Right ventricle myocardium inferior (tissue), 1 donor: ENCODE data around the gene MDFIC. TPM values are rescaled to one million over a fixed set of nuclear protein-coding genes. Genes with fewer than 3 reads are reported as not detected.

Experiments
- ATAC-seq: fragments of 200-7000 bp; cut with Tn5 transposase; one replicate; pipeline ENCODE4 v1.9.1; 2020; ENCODE audit warnings: mild to moderate bottlenecking, moderate library complexity
- DNase-seq: peaks from one replicate; pipeline ENCODE4 v3.0.0; 2021; ENCODE audit errors: missing footprints
- intact Hi-C: fragments of 100-400 bp; cut with DNase I; formaldehyde crosslinking; loops from one replicate; pipeline ENCODE4 v1.11.0; 2022
- total RNA-seq: library from RNA; stranded (reverse); fragmentation: NEBNext Ultra II Directional; extraction: Animal tissue kit (Norgen Biotek cat#: 25700); gene quantifications from one replicate; pipeline ENCODE4 v1.2.1, GENCODE V29; 2021
- donor health status: DM: no; HTN: yes; CAD: no; lungs with severe emphysema.

MDFIC gene
- total RNA-seq, 1 donor from 2014 or later: 18.3 TPM

DNA sequence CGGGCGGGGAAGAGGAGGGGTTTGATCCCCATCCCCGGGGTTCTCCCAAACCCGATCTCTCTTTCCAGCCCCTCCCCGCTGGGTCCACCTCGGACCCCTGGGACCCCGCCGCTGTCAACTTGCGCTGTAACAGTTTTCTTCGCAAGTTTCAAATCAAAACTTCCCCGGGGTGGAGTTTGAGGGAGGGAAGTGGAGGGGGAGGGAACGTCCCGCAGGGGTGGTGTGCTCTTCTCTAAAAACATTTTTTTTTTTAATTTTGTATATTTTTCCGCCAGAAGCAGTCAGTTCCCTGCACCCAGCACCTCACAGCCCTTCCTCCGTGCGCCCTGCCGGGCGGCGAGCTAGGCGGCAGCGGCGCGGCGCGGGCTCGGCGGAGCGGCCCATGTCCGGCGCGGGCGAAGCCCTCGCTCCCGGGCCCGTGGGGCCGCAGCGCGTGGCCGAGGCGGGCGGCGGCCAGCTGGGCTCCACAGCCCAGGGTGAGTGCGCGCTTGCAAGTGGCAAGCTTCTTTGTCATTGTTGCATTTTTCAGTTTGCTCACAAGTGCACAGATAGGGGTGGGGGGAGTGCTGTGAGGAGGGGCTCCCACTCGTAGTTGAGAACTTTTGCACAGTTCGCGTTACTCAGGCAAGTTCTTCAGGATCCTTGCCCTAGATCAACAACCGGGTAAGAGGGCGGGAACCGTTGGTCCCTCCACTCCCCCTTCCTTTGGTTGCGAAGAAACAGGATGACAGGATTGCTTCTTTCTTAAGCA, 933 bp downstream of the MDFIC start:
- intact Hi-C loops: loop anchor here (1.0 to 10.0 kb wide), 4 partner anchors 62 to 294 kb away; no protein-coding TSS in a partner anchor

DNA sequence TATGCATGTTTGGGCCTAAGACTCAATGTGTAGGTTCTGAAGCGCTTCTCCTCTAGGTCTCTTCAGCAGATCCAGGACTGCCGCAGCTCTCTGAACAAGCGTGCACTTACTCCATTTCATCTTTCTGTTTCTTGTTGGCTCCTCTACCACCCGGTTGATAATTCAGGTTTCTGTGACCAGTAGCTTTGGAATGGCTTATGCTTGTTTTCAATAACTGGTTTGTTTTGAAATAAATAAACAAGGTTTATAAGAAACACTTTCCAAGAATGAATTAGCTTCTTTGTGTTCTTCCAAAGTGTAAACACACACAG, 1.5 kb downstream of the MDFIC start:
- intact Hi-C loops: loop anchor here (2.0 to 10.0 kb wide), 3 partner anchors 61 to 294 kb away; no protein-coding TSS in a partner anchor
- no peak for DNase-seq
- ATAC-seq: no peak

More for the DNA sequence above, 933 bp downstream of the MDFIC start:
- DNase-seq: peak; percentile 73
- peak; percentile 75 for ATAC-seq

DNA sequence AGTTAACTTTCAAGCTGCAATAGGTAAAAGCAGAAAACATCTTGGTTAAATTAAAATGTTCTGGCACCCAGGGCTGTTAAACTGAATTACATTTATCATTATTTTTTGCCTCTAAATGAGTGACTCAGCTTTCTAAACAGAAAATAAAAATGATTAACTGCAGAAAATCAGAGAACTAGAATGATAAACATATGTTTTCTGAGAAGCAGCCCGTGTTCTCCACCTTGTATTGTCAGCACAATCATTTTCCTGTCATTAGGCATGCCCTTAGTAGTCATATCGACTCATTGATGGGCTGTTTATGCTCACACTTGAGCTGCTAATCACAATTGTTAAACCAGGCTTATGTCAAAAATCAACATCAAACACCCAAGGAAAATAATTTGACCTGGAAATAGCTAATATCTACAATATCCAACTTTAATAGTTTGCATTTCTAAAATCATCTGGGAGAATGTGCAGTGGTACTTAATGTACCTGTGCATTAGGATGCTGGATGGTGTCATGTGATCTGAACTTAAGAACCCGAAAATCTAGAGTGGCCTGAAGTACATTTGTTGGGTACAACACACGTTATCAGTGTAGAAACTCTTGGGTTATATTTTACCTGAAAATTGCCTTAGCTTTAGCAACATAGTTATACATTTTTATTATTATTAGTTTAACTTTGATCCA, 2.3 kb downstream of the MDFIC start:
- ATAC-seq: no peak
- intact Hi-C loops: loop anchor here (5.0 to 10.0 kb wide), 2 partner anchors 61 to 293 kb away; no protein-coding TSS in a partner anchor
- no peak for DNase-seq

- intact Hi-C loops: loop anchor here (10.0 kb wide), 1 partner anchor 59 kb away; no protein-coding TSS in a partner anchor
- DNase-seq (no peak), ATAC-seq (no peak)
Observed at GRCh38 chr7:114925434-114925833, 3.5 kb downstream of the MDFIC start.

GRCh38 chr7:114928060-114928459, 6.2 kb downstream of the MDFIC start:
- intact Hi-C loops: loop anchor here (10.0 kb wide), 1 partner anchor 57 kb away; no protein-coding TSS in a partner anchor
- no peak for ATAC-seq
- no peak for DNase-seq

- ATAC-seq: no peak
- DNase-seq: no peak
- intact Hi-C loops: loop anchor here (10.0 kb wide), 1 partner anchor 55 kb away; no protein-coding TSS in a partner anchor
Observed at GRCh38 chr7:114929570-114929969, 7.7 kb downstream of the MDFIC start.

- DNase-seq (no peak), ATAC-seq (no peak)
- intact Hi-C loops: no loop called here
Observed at GRCh38 chr7:114930107-114930661, 8.3 kb downstream of the MDFIC start.

- DNase-seq (no peak), ATAC-seq (no peak)
- intact Hi-C loops: no loop called here
Observed at GRCh38 chr7:114930829-114931655, 9.1 kb downstream of the MDFIC start.

DNA sequence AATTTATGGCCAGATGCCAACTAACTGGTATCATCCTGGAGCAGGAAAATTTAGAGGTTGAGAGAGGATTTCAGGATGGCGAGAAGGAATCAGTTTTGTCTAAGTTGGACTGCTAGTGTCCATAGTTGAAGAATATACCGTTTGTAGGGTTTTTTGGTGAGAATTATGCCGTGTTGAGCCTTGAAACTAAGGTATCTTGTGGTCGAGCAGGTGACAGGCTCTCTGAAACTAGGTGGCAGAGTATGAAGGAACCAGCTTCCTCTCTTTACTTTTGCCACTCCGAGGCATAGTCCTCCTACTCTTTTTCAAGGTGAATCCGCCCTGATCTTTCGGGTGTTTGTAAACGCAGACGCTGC, 9.7 kb downstream of the MDFIC start:
- intact Hi-C loops: no loop called here
- DNase-seq (no peak), ATAC-seq (no peak)

- intact Hi-C loops: no loop called here
- no peak for DNase-seq
Observed at GRCh38 chr7:114932991-114933390, 11.1 kb downstream of the MDFIC start.

DNA sequence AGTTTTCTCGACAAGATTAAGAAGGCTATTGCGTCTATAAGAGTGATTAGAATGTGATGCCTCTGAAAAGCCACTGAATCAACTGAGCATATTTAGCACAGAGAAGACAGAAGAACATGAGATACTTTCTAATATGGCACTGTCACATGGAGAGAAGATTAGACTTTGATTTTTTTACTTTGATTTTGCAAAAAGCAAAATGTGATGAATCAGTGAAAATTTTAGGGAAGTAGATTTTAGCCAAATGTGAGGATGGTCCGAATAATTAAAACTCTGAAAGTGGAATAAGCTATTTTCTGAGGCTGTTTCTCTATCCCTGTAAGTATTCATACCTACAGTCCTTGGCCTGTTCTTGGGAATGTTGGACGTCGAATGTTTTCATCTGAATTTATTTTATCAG, 11.8 kb downstream of the MDFIC start:
- DNase-seq (no peak), ATAC-seq (no peak)
- intact Hi-C loops: no loop called here

More at GRCh38 chr7:114932991-114933390, 11.1 kb downstream of the MDFIC start:
- no peak for ATAC-seq

DNA sequence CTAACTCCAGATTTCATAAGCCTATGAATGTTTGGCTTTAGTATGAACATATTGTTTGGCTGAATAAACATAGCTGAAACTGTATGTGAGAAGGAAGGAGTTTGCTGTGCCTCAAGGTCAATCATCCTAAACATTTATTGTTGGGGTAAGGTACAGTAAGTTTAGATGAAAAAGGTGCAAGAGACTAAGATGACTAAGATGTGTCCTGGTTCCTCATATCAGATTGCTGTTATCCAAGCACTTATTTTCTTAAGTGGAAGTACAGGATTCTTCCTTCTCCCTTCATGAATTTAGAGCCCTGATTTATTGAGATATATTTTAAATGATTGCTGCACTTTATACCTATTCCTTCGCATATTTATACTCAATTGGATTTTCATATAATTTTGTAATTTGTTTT, 12.2 kb downstream of the MDFIC start:
- intact Hi-C loops: no loop called here
- ATAC-seq: no peak
- no peak for DNase-seq

GRCh38 chr7:114934713-114935112, 12.8 kb downstream of the MDFIC start:
- no peak for ATAC-seq
- intact Hi-C loops: no loop called here
- no peak for DNase-seq

DNA sequence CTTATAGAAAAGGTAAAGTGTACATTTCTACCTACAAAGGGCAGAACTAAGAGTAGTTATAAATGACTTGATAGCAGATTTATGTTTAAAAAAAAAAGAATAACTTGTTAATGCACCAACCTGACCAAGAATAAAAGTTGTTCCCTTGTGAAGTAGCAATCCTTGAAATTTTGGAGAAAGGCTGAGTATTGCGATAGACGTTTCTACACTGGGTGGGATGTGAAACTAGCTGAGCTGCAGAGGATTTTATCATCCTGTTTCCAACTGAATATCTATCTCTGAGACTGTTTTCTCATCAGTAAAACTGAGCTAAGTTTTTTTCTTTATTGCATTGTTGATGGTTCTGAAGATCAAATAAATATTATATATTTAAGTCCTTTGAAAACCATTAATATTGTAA, 14.6 kb downstream of the MDFIC start:
- DNase-seq (no peak), ATAC-seq (no peak)
- intact Hi-C loops: no loop called here

DNA sequence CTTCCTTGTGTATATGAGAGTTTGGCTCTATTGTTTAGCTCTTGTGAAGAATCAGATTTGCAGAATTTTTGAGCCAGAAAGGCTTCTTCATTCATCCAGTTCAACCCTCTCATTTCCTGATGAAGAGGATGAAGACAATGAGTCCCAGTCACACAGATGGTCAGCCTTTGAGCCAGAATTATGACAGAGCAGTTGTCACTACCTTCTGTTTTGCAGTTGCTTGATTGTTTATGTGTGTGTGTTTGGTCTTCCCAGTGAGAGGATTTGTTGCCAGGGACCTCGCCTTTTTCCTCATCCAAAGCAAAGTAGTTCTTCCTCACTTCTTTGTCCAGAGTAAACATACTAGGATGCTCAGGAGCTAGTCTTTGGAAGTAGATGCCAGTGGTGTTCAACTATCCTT, 15.6 kb downstream of the MDFIC start:
- DNase-seq: no peak
- intact Hi-C loops: no loop called here
- no peak for ATAC-seq

GRCh38 chr7:114938785-114939184, 16.9 kb downstream of the MDFIC start:
- no peak for DNase-seq
- ATAC-seq: no peak
- intact Hi-C loops: no loop called here

DNA sequence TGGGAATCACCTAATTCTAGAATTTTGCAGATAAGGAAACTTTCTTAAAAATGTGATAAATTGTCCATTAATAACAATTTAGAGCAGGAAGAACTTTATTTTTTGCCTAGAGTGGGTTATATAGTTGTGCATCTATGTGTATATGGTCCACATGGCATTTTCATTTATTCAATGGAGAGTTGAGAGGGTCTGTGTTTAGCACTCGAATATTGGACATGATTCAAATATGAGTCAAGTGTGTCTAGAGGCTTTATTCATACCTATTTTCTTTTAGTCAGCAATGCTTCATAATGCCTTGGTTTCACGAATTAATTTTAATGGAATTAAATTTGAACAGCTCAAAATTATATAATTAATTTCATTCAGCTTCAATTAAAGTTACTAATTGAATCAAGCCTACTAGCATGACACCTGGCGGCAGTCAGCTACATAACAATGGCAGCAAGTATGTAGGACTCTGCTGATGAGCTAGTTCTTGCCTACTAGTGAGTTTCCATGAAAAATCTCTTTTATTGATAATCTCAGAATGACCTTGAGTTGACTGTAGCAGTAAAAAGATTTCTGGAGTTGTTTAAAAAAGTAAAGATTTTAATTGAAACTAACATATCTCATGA, 17.7 kb downstream of the MDFIC start:
- intact Hi-C loops: no loop called here
- DNase-seq (no peak), ATAC-seq (no peak)

DNA sequence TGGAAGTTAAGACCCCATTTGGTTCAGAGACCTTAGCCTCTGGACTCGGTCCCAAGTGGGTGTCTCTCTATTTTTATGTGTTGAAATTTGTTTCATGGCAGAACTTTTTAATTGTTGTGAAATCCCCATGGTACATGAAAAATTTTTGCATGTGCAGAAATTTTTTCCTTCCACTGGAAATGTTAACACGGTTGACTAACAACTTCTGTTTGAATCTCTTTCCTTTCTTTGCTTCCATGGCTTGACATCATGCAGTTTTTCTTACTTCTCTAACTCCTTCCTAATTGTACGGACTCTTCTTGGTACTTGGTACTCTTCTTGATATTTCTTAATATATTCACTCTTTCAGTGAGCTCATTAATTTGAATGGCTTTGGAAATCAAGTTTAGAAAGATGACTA, 18.3 kb downstream of the MDFIC start:
- DNase-seq: no peak
- intact Hi-C loops: no loop called here
- ATAC-seq: no peak

GRCh38 chr7:114941692-114942091, 19.8 kb downstream of the MDFIC start:
- intact Hi-C loops: no loop called here

More at GRCh38 chr7:114941692-114942091, 19.8 kb downstream of the MDFIC start:
- no peak for ATAC-seq
- no peak for DNase-seq
